PC-9 (cell line): ENCODE results near the gene SLC13A1. TPM values are rescaled to one million over a fixed set of nuclear protein-coding genes. Genes with fewer than 3 reads are reported as not detected.

Experiments
- BruUV-seq: library from RNA; stranded (reverse); fragments of 400-500 nt; replicated peaks from 2 replicates; lab custom pipeline; 2021; lab: Mats Ljungman, UMichigan
- CTCF ChIA-PET: fragments of 300-600 bp; sonication (Branson Sonifier 250); formaldehyde crosslinking; loops from one replicate; lab custom pipeline; 2022; ENCODE audit warnings: antibody characterized with exemption; lab: Charles Lee
- POLR2A ChIA-PET: fragments of 300-600 bp; sonication (Branson Sonifier 250); formaldehyde crosslinking; loops from one replicate; lab custom pipeline; 2022; ENCODE audit warnings: antibody characterized with exemption; ENCODE audit not compliant: unreplicated experiment; lab: Charles Lee
- DNase-seq, 2 experiments: peaks; one replicate each; pipeline versions ENCODE4 v3.0.0 to v3.0.0-alpha.2; 2015 to 2022; ENCODE audit warnings: mixed read lengths in 1 of 2
- H2AFZ ChIP-seq: fragments of 200-600 bp; sonication (generic); 2 replicates; pipeline ENCODE4 v1.8.1; 2017; ENCODE audit warnings: antibody characterized with exemption
- H3F3A ChIP-seq: fragments of 200-600 bp; sonication (generic); 2 replicates; pipeline ENCODE4 v1.8.1; 2017; ENCODE audit warnings: antibody characterized with exemption, mild to moderate bottlenecking, low read depth; ENCODE audit not compliant: insufficient read depth
- H3K27ac ChIP-seq: fragments of 200-600 bp; sonication (generic); 2 replicates; pipeline ENCODE4 v1.6.1; 2016; ENCODE audit warnings: mixed run types
- H3K27me3 ChIP-seq: fragments of 200-600 bp; sonication (generic); 2 replicates; pipeline ENCODE4 v1.6.1; 2016; ENCODE audit warnings: low read depth, mixed run types; ENCODE audit not compliant: insufficient read depth
- H3K36me3 ChIP-seq: fragments of 200-600 bp; sonication (generic); 2 replicates; pipeline ENCODE4 v1.6.1; 2016; ENCODE audit warnings: low read depth, mixed run types
- H3K4me1 ChIP-seq: fragments of 200-600 bp; sonication (generic); replicated peaks from 2 replicates; pipeline ENCODE4 v1.6.1; 2016; ENCODE audit warnings: mixed run types; ENCODE audit not compliant: insufficient read depth
- H3K4me2 ChIP-seq: fragments of 200-600 bp; sonication (generic); 2 replicates; pipeline ENCODE4 v1.6.1; 2017; ENCODE audit warnings: mixed run types
- H3K4me3 ChIP-seq: fragments of 200-600 bp; sonication (generic); 2 replicates; pipeline ENCODE4 v1.6.1; 2016; ENCODE audit warnings: mixed run types
- H3K79me2 ChIP-seq: fragments of 200-600 bp; sonication (generic); 2 replicates; pipeline ENCODE4 v1.6.1; 2017; ENCODE audit warnings: low read depth, mixed run types
- H3K9me2 ChIP-seq: fragments of 200-600 bp; sonication (generic); 2 replicates; pipeline ENCODE4 v1.8.1; 2017; ENCODE audit warnings: mild to moderate bottlenecking; ENCODE audit not compliant: insufficient read depth
- H3K9me3 ChIP-seq: fragments of 200-600 bp; sonication (generic); 2 replicates; pipeline ENCODE4 v1.8.1; 2016; ENCODE audit warnings: low read depth; ENCODE audit not compliant: insufficient read depth
- H4K20me1 ChIP-seq: fragments of 200-600 bp; sonication (generic); 2 replicates; pipeline ENCODE4 v1.8.1; 2017; ENCODE audit not compliant: insufficient read depth
- EZH2 ChIP-seq: fragments of 200-600 bp; sonication (generic); IDR thresholded peaks from 2 replicates; pipeline ENCODE4 v1.8.0; 2017; ENCODE audit warnings: antibody characterized with exemption, low read depth
- intact Hi-C: fragments of 100-400 bp; cut with micrococcal nuclease; formaldehyde crosslinking; loops from one replicate; pipeline ENCODE4 v1.10.0; 2022; ENCODE audit not compliant: unreplicated experiment
- total RNA-seq: library from RNA; stranded (reverse); gene quantifications from 2 replicates; pipeline ENCODE4 v1.2.3, GENCODE V29; 2021
- TF ChIP-seq, protein P1 (sequence below): fragments of 200-600 bp; sonication (generic); conservative IDR thresholded peaks from 2 replicates; pipeline ENCODE4 v1.6.1; 2017; ENCODE audit warnings: mixed run types, antibody characterized with exemption, mild to moderate bottlenecking, moderate library complexity

SLC13A1 gene
- total RNA-seq, 1 experiment from 2014 or later = not detected

DNA sequence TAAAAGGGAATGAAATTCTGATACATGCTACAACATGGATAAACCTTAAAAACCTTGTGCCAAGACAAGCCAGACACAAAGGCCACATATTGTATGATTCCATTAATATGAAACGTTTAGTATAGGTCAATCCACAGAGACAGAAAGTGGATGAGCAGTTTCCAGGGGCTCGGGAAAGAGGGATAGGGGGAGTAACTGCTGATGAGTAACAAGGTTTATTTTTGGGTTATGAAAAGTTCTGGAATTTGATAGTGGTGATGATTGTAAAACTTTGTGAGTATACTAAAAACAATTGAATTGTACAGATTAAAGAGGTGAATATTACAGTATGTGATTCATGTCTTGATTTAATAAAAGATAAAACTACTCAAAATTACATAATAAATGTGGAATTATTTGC lies 19.1 kb upstream of the SLC13A1 start:
- POLR2A ChIA-PET = no interaction called here
- Histone ChIP-seq H3F3A (no peaks in the 10 kb centered on the region), H3K9me2 (0 out of 2 replicates have a peak, but pooled peaks cover 5% of the 10 kb centered on the region), H3K4me1 (no peaks in the 10 kb centered on the region), H3K27ac (no peak overlapping the region), H3K4me3 (no peak overlapping the region), H2AFZ (no peak overlapping the region), H3K36me3 (no peaks in the 10 kb centered on the region), H3K9me3 (peaks cover 7% of the 10 kb centered on the region; the same call in 1 of the 2 replicates), H3K79me2 (no peaks in the 10 kb centered on the region), H3K4me2 (no peak overlapping the region), H3K27me3 (no peaks in the 10 kb centered on the region), H4K20me1 (no peaks in the 10 kb centered on the region)
- no peak for DNase-seq
- no TSS peak for BruUV-seq
- TF ChIP-seq EZH2 = no peak
- TF ChIP-seq, protein P1, sequence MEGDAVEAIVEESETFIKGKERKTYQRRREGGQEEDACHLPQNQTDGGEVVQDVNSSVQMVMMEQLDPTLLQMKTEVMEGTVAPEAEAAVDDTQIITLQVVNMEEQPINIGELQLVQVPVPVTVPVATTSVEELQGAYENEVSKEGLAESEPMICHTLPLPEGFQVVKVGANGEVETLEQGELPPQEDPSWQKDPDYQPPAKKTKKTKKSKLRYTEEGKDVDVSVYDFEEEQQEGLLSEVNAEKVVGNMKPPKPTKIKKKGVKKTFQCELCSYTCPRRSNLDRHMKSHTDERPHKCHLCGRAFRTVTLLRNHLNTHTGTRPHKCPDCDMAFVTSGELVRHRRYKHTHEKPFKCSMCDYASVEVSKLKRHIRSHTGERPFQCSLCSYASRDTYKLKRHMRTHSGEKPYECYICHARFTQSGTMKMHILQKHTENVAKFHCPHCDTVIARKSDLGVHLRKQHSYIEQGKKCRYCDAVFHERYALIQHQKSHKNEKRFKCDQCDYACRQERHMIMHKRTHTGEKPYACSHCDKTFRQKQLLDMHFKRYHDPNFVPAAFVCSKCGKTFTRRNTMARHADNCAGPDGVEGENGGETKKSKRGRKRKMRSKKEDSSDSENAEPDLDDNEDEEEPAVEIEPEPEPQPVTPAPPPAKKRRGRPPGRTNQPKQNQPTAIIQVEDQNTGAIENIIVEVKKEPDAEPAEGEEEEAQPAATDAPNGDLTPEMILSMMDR = no peak
- CTCF ChIA-PET = no interaction called here
- intact Hi-C loops = no loop called here

DNA sequence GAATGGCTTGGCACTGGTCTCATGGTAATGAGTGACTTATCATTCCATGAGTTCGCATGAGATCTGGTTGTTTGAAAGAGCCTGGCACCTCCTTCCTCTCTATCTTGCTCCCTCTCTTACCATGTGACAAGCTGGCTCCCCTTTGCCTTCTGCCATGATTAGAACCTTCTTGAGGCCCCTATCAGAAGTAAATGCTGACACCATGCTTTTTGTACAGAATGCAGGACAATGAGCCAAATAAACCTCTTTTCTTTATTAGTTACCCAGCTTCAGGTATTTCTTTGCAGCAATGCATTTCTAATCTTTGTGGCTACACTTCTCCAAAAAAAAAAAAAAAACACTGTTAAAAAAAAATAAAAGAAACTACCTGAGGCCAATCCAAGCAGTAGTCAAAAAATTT lies 17.1 kb upstream of the SLC13A1 start:
- Histone ChIP-seq H3K4me3 (no peak overlapping the region), H3K9me2 (0 out of 2 replicates have a peak, but pooled peaks cover 5% of the 10 kb centered on the region), H3K36me3 (no peaks in the 10 kb centered on the region), H3K9me3 (peaks cover 7% of the 10 kb centered on the region; the same call in 1 of the 2 replicates), H4K20me1 (no peaks in the 10 kb centered on the region), H2AFZ (no peak overlapping the region), H3K27ac (no peak overlapping the region), H3K79me2 (no peaks in the 10 kb centered on the region), H3F3A (no peaks in the 10 kb centered on the region), H3K4me1 (no peaks in the 10 kb centered on the region), H3K27me3 (no peaks in the 10 kb centered on the region), H3K4me2 (no peak overlapping the region)
- POLR2A ChIA-PET = no interaction called here
- DNase-seq = no peak
- CTCF ChIA-PET = no interaction called here
- TF ChIP-seq EZH2 = no peak
- TF ChIP-seq, protein P1 = no peak
- intact Hi-C loops = no loop called here
- BruUV-seq = no TSS peak

GRCh38 chr7:123215350-123215749 lies 15.6 kb upstream of the SLC13A1 start:
- Histone ChIP-seq H3K79me2 (no peaks in the 10 kb centered on the region), H3K4me3 (no peak overlapping the region), H3K9me2 (0 out of 2 replicates have a peak, but pooled peaks cover 3% of the 10 kb centered on the region), H3F3A (no peaks in the 10 kb centered on the region), H3K36me3 (no peaks in the 10 kb centered on the region), H3K4me2 (no peak overlapping the region), H3K4me1 (no peaks in the 10 kb centered on the region), H3K27ac (no peak overlapping the region), H4K20me1 (no peaks in the 10 kb centered on the region), H2AFZ (no peak overlapping the region), H3K9me3 (peaks cover 7% of the 10 kb centered on the region; the same call in 1 of the 2 replicates), H3K27me3 (no peaks in the 10 kb centered on the region)
- POLR2A ChIA-PET = no interaction called here
- CTCF ChIA-PET = no interaction called here
- TF ChIP-seq, protein P1 = no peak
- no peak for TF ChIP-seq EZH2
- no peak for DNase-seq
- intact Hi-C loops = no loop called here
- no TSS peak for BruUV-seq
